Kidney (tissue), 14 donors: ENCODE data around the gene TP63. TPM values are rescaled to one million over a fixed set of nuclear protein-coding genes. Genes with fewer than 3 reads are reported as not detected.

Source experiments
- DNase-seq, 5 donors: peaks; one replicate each; pipeline ENCODE4 v3.0.0-alpha.2; 2013 to 2020
- FAIRE-seq: peaks from 2 replicates; lab custom pipeline; 2012; peaks lifted over from hg19 to GRCh38; lab: Jason Lieb, UNC
- H3K27ac ChIP-seq, 2 donors: one replicate each; pipeline ENCODE4 v1.7.0; 2013; ENCODE audit warnings: low read depth in 2 of 2, low read length in 2 of 2, inconsistent platforms in 1 of 2
- H3K27me3 ChIP-seq: one replicate; pipeline ENCODE4 v1.7.1; 2013; ENCODE audit warnings: low read length, inconsistent platforms; ENCODE audit not compliant: control insufficient read depth, insufficient read depth
- H3K36me3 ChIP-seq, 3 donors: one replicate each; pipeline versions ENCODE4 v1.7.0 to v1.7.1; 2013; ENCODE audit warnings: low read length in 3 of 3, control low read depth in 1 of 3, inconsistent platforms in 1 of 3; ENCODE audit not compliant: insufficient read depth in 3 of 3, control insufficient read depth in 2 of 3
- H3K4me1 ChIP-seq, 3 donors: one replicate each; pipeline versions ENCODE4 v1.7.0 to v1.7.1; 2013; ENCODE audit warnings: low read length in 3 of 3, inconsistent platforms in 1 of 3, low read depth in 1 of 3; ENCODE audit not compliant: control insufficient read depth in 2 of 3, insufficient read depth in 2 of 3
- H3K4me3 ChIP-seq, 3 donors: one replicate each; pipeline versions ENCODE4 v1.7.0 to v1.8.1; 2013; ENCODE audit warnings: low read length in 3 of 3, control low read depth in 1 of 3, inconsistent platforms in 1 of 3
- H3K9ac ChIP-seq, 3 donors: one replicate each; pipeline versions ENCODE4 v1.7.0 to v1.7.1; 2013; ENCODE audit warnings: low read length in 3 of 3, control low read depth in 1 of 3, inconsistent platforms in 1 of 3
- H3K9me3 ChIP-seq, 3 donors: one replicate each; pipeline versions ENCODE4 v1.7.0 to v1.7.1; 2013; ENCODE audit warnings: low read length in 3 of 3, control low read depth in 1 of 3, inconsistent platforms in 1 of 3; ENCODE audit not compliant: control insufficient read depth in 2 of 3, insufficient read depth in 1 of 3
- intact Hi-C: fragments of 100-400 bp; cut with DNase I; formaldehyde crosslinking; loops from one replicate; pipeline ENCODE4 v1.11.1; 2022
- polyA plus RNA-seq: library from polyadenylated mRNA; stranded (reverse); fragments of 350-450 nt; fragmentation: Illumina TruSeq; extraction: RNeasy Lipid Tissue Mini Kit (QIAGEN cat#74804); gene quantifications from one replicate; pipeline ENCODE4 v1.2.3, GENCODE V29; 2014; ENCODE audit warnings: low read depth, low replicate concordance; ENCODE audit not compliant: insufficient read depth
- total RNA-seq: library from RNA; stranded (reverse); fragmentation: NEBNext Ultra II Directional; extraction: Animal tissue kit (Norgen Biotek cat#: 25700); gene quantifications from one replicate; pipeline ENCODE4 v1.2.1, GENCODE V29; 2021
- TF ChIP-seq, protein P1 (sequence below): IDR thresholded peaks from 3 replicates; pipeline ENCODE4 v1.5.1; 2012; ENCODE audit warnings: mild to moderate bottlenecking, moderate library complexity, borderline replicate concordance; ENCODE audit not compliant: insufficient read depth; ENCODE audit errors: extremely low read depth
- donor health status: control.
- donor health status: control.
- donor health status: control.
- donor health status: control.
- donor health status: control.
- donor health status: DM: yes; HTN: yes; CAD: no.
- donor health status: Normal renal cell carcinoma (clear cell type).

TP63 gene
- total and polyA plus RNA-seq, 2 donors from 2014 or later, result 0.13 to 1.1 TPM

GRCh38 chr3:189839576-189839975 lies 208.4 kb downstream of the TP63 start:
- no peak for DNase-seq
- Histone ChIP-seq H3K36me3 (no peaks in the 10 kb centered on the region), H3K4me1 (no peaks in the 10 kb centered on the region), H3K27ac (no peak overlapping the region), H3K9ac (no peak overlapping the region), H3K4me3 (no peak overlapping the region), H3K27me3 (no peaks in the 10 kb centered on the region), H3K9me3 (no peaks in the 10 kb centered on the region)
- intact Hi-C loops, result no loop called here
- no peak for FAIRE-seq
- TF ChIP-seq, protein P1, sequence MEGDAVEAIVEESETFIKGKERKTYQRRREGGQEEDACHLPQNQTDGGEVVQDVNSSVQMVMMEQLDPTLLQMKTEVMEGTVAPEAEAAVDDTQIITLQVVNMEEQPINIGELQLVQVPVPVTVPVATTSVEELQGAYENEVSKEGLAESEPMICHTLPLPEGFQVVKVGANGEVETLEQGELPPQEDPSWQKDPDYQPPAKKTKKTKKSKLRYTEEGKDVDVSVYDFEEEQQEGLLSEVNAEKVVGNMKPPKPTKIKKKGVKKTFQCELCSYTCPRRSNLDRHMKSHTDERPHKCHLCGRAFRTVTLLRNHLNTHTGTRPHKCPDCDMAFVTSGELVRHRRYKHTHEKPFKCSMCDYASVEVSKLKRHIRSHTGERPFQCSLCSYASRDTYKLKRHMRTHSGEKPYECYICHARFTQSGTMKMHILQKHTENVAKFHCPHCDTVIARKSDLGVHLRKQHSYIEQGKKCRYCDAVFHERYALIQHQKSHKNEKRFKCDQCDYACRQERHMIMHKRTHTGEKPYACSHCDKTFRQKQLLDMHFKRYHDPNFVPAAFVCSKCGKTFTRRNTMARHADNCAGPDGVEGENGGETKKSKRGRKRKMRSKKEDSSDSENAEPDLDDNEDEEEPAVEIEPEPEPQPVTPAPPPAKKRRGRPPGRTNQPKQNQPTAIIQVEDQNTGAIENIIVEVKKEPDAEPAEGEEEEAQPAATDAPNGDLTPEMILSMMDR, result no peak

- Histone ChIP-seq H3K4me3 (no peak overlapping the region), H3K9ac (no peak overlapping the region), H3K27ac (no peak overlapping the region), H3K27me3 (no peaks in the 10 kb centered on the region), H3K4me1 (no peaks in the 10 kb centered on the region), H3K9me3 (no peaks in the 10 kb centered on the region), H3K36me3 (no peaks in the 10 kb centered on the region)
- FAIRE-seq (no peak), DNase-seq (peak in 1 of 5 donors; percentile 13)
- intact Hi-C loops, result no loop called here
- TF ChIP-seq, protein P1, result no peak
Measured at GRCh38 chr3:189841473-189842205, 210.4 kb downstream of the TP63 start.

DNA sequence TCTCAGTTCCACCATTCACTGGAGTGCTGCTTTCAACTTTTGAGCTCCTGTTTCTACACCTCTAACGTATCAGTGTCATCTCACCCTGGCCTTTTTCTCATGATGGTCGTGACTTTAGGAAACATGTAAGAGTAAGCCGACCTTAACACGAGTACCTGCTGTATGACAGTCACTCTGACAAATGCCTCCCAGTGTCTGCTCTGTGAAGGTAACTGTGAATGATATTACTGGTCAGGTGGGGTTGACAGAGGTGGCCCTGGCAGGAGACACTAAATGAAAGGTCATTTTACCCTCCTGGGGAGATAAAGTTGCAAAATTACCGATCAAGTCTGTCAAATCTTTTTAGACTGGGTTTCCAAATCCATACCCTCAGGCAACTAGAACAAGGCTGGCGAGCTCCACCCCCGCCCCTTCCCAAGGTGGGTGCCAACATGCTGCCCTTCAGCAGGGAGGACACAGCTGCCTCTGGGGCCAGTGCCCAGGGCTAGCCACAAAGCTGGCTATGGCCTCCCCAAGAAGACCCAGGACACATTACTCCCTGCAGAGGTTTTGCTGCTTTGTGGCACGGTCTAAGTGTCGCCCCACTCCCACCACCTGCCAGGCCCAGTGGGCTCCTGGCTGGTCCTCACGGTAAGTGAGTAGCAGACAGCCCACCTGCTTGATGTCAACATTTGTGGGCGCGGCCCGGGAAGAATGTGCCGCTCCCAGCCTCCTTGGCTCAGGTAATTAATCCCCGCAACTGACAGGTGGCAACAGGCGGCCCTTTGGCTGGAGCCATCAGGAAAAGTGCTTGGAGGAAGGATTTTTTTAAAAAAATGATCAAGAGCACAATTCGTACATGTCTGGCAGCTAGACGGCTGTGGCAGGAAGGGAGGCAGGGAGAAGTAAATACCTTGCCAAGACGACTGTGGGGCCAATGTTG lies 211.8 kb downstream of the TP63 start:
- no peak overlapping the region for H3K4me3 ChIP-seq

More for the DNA sequence above, 211.8 kb downstream of the TP63 start:
- Histone ChIP-seq H3K9me3 (no peaks in the 10 kb centered on the region), H3K27ac (no peak overlapping the region), H3K36me3 (no peaks in the 10 kb centered on the region), H3K9ac (no peak overlapping the region), H3K4me1 (no peaks in the 10 kb centered on the region), H3K27me3 (no peaks in the 10 kb centered on the region)
- intact Hi-C loops, result no loop called here
- FAIRE-seq (no peak), DNase-seq (peak in 3 of 5 donors; percentile 21 to 41 (median 28))
- TF ChIP-seq, protein P1, result no peak
